ENCODE data around the gene MYH9. TPM values are rescaled to one million over a fixed set of nuclear protein-coding genes. Genes with fewer than 3 reads are reported as not detected.
A peak's percentile ranks its signal among the peaks of the same experiment; 100 is the strongest.

The MYH9 gene
- total RNA-seq, 1 experiment from 2014 or later, result 258 TPM

GRCh38 chr22:36381513-36382128 is 6.1 kb downstream of the MYH9 start (continued):
- TF ChIP-seq REST (IDR thresholded peaks at IDR 0.05; ENCODE audit: low read depth), result no peak
- no peak for TF ChIP-seq RAD21 (IDR thresholded peaks at IDR 0.05; ENCODE audit: low read depth)
- no peak for TF ChIP-seq MAX (IDR thresholded peaks at IDR 0.05)
- TF ChIP-seq TCF7L2 (IDR thresholded peaks at IDR 0.05; ENCODE audit: borderline replicate concordance, extremely low read depth, insufficient read depth, insufficient read length), result no peak
- no peak for TF ChIP-seq POLR2AphosphoS5 (IDR thresholded peaks at IDR 0.05; ENCODE audit: low read depth, low read length)

- Histone ChIP-seq H3K27ac (ENCODE audit: low read depth, low read length) (peak overlapping the region; percentile 15), H3K4me2 (ENCODE audit: low read length) (peak overlapping the region; percentile 25), H3K9ac (ENCODE audit: low read length) (no peak overlapping the region), H3K27me3 (ENCODE audit: insufficient read depth, low read length) (no peaks in the 10 kb centered on the region), H3K9me3 (ENCODE audit: control insufficient read depth in 1 of 2, insufficient read depth in 1 of 2, low read depth in 1 of 2, low read length in 2 of 2) (no peaks in the 10 kb centered on the region), H3K9me2 (ENCODE audit: insufficient read depth) (no peaks in the 10 kb centered on the region), H3K36me3 (ENCODE audit: control insufficient read depth in 1 of 2, insufficient read depth in 2 of 2, low read length in 2 of 2) (peaks cover 2 to 11% of the 10 kb centered on the region in 2 experiments; a peak in 1 of 4 replicates), H3K79me2 (ENCODE audit: insufficient read depth, low read length) (peaks cover 99% of the 10 kb centered on the region), H3K4me1 (ENCODE audit: control insufficient read depth in 1 of 2, insufficient read depth in 2 of 2, low read length in 2 of 2) (peaks cover 51 to 82% of the 10 kb centered on the region in 2 experiments), H3K4me3 (replicated peaks in 1 of 2; ENCODE audit: low read depth in 1 of 2, low read length in 2 of 2) (no peak overlapping the region), H2AFZ (ENCODE audit: low read depth, low read length, poor library complexity, severe bottlenecking) (no peak overlapping the region), H4K20me1 (ENCODE audit: insufficient read depth) (peaks cover 11% of the 10 kb centered on the region; the same call in 1 of the 2 replicates)
- intact Hi-C loops (cut with micrococcal nuclease), result no loop called here
- POLR2A ChIA-PET, result interaction anchor here (1.6 to 6.2 kb wide), 2 partner anchors 8 to 15 kb away, joined by 8 to 37 read pairs; partner anchors contain the start of gene MYH9
- RAD21 ChIA-PET (ENCODE audit: low non-redundant PET in 1 of 2, low total read pairs in 2 of 2, uncharacterized antibody in 2 of 2, unreplicated experiment in 2 of 2), result no interaction called here
- no TSS peak for BruUV-seq (replicated peaks)
- ATAC-seq, result peak; percentile 38
- no peak for DNase-seq (ENCODE audit: low read depth, low spot score)
- CTCF ChIA-PET, result interaction anchor here (0.8 kb wide), 1 partner anchor 91 kb away, joined by 4 read pairs; no protein-coding TSS in a partner anchor
- TF ChIP-seq SIN3A (IDR thresholded peaks at IDR 0.05; ENCODE audit: low read depth) (no peak), ATF3 (IDR thresholded peaks at IDR 0.05) (no peak), YY1 (IDR thresholded peaks at IDR 0.05; ENCODE audit: extremely low read depth, insufficient replicate concordance, low read depth, low read length) (no peak), SRF (IDR thresholded peaks at IDR 0.05; ENCODE audit: low read depth) (no peak), FOSL1 (IDR thresholded peaks at IDR 0.05; ENCODE audit: low read depth) (no peak), EZH2phosphoT487 (IDR thresholded peaks at IDR 0.05; ENCODE audit: borderline replicate concordance) (no peak)
Observed at GRCh38 chr22:36379593-36380361, 8.0 kb downstream of the MYH9 start.

All from HCT116 (cell line).